GM23248 (cell line): ENCODE measurements around the gene DHODH.

Experiments
- EZH2 ChIP-seq: fragments of 200-600 bp; sonication (generic); IDR thresholded peaks from 2 replicates; pipeline ENCODE4 v1.6.1; 2018; ENCODE audit warnings: antibody characterized with exemption, mild to moderate bottlenecking; ENCODE audit not compliant: insufficient read depth, poor library complexity, severe bottlenecking
- EZH2phosphoT487 ChIP-seq: fragments of 200-600 bp; sonication (generic); IDR thresholded peaks from 2 replicates; pipeline ENCODE4 v1.6.1; 2018; ENCODE audit warnings: antibody characterized with exemption, moderate library complexity, mild to moderate bottlenecking, low read depth; ENCODE audit not compliant: insufficient read depth

GRCh38 chr16:72068930-72069329 lies 60.4 kb downstream of the DHODH start:
- TF ChIP-seq EZH2phosphoT487 (no peak), EZH2 (no peak)
